GM10248 (cell line): ENCODE measurements around the gene VAMP8.

Source experiments
- CTCF ChIA-PET: fragments of 300-600 bp; sonication (Branson Sonifier 250); formaldehyde crosslinking; extraction: SDS; loops from one replicate; lab custom pipeline; 2021; ENCODE audit warnings: antibody characterized with exemption; lab: Yijun Ruan, JAX
- POLR2A ChIA-PET: fragments of 350-650 bp; sonication (Branson Sonifier 250); formaldehyde crosslinking; extraction: SDS; loops from one replicate; lab custom pipeline; 2020; ENCODE audit warnings: antibody characterized with exemption; lab: Yijun Ruan, JAX
- DNase-seq: peaks from one replicate; pipeline ENCODE4 v3.0.0; 2012; ENCODE audit errors: extremely low spot score
- TF ChIP-seq, protein P1 (sequence below): IDR thresholded peaks from 2 replicates; pipeline ENCODE4 v1.5.1; 2012; ENCODE audit warnings: mild to moderate bottlenecking, low read depth; ENCODE audit errors: extremely low read depth, missing control alignments, control extremely low read depth

The VAMP8 gene

DNA sequence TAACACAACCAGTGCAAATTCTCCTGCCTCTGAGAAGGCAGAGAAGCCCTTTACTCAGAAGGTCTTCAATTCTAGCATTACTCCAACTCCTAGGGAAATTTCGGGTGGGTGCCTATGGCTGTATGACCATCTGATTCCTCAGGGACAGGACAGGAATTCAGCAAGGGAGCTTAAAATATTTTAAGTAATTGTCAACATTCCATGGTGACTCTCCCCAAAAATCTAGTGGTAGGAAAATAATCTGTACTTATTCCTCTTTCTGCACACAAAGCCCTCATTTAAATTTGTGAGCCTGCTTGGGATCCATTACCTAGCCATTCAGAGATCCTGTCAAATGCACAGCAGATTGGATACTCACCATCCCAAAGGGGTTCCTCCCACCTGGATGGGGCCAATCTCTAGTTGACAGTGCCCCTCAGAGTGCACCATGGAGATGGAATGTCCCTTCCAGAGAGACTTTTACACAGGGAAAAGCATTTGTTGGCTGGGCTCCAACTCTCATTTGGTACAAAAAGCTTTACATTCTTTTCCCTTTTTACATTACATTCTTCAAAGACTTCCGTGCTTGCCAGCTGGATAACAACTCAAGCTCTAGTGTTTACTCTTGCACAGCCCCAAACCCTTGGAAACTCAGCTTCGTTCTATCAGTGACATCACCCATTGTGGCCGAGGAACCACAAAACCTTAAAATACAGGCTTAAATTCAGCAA is 28.2 kb downstream of the VAMP8 start:
- no peak for DNase-seq
- TF ChIP-seq, protein P1, sequence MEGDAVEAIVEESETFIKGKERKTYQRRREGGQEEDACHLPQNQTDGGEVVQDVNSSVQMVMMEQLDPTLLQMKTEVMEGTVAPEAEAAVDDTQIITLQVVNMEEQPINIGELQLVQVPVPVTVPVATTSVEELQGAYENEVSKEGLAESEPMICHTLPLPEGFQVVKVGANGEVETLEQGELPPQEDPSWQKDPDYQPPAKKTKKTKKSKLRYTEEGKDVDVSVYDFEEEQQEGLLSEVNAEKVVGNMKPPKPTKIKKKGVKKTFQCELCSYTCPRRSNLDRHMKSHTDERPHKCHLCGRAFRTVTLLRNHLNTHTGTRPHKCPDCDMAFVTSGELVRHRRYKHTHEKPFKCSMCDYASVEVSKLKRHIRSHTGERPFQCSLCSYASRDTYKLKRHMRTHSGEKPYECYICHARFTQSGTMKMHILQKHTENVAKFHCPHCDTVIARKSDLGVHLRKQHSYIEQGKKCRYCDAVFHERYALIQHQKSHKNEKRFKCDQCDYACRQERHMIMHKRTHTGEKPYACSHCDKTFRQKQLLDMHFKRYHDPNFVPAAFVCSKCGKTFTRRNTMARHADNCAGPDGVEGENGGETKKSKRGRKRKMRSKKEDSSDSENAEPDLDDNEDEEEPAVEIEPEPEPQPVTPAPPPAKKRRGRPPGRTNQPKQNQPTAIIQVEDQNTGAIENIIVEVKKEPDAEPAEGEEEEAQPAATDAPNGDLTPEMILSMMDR: no peak
- ChIA-PET POLR2A (interaction anchor here (1.1 kb wide), 1 partner anchor 10 kb away, joined by 3 read pairs; the partner anchor contains the start of gene RNF181), CTCF (interaction anchor here (1.4 to 3.3 kb wide), 3 partner anchors 21 to 50 kb away, joined by 3 to 11 read pairs (median 5); partner anchors contain the start of gene VAMP5)

DNA sequence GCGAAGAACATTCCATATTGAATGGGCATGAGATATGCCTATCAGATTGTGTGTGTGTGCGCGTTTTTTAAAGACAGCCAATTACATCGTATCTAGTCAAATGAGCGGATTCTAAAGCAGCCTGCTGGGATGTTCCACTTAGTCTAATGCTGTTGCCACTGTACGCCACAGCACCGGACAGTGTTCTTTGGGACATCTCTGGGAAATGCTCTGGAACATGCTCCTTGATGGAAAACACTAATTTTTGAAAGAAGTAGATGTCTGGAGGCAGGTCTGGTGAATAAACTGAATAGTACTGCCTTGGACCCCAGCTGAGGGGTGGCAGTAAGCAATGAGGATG is 28.7 kb downstream of the VAMP8 start:
- ChIA-PET POLR2A (interaction anchor here (1.1 kb wide), 1 partner anchor 11 kb away, joined by 3 read pairs; the partner anchor contains the start of gene RNF181), CTCF (interaction anchor here (1.4 to 3.3 kb wide), 2 partner anchors 22 to 31 kb away, joined by 3 to 11 read pairs; partner anchors contain the start of gene VAMP5)
- DNase-seq: no peak
- TF ChIP-seq, protein P1: no peak

DNA sequence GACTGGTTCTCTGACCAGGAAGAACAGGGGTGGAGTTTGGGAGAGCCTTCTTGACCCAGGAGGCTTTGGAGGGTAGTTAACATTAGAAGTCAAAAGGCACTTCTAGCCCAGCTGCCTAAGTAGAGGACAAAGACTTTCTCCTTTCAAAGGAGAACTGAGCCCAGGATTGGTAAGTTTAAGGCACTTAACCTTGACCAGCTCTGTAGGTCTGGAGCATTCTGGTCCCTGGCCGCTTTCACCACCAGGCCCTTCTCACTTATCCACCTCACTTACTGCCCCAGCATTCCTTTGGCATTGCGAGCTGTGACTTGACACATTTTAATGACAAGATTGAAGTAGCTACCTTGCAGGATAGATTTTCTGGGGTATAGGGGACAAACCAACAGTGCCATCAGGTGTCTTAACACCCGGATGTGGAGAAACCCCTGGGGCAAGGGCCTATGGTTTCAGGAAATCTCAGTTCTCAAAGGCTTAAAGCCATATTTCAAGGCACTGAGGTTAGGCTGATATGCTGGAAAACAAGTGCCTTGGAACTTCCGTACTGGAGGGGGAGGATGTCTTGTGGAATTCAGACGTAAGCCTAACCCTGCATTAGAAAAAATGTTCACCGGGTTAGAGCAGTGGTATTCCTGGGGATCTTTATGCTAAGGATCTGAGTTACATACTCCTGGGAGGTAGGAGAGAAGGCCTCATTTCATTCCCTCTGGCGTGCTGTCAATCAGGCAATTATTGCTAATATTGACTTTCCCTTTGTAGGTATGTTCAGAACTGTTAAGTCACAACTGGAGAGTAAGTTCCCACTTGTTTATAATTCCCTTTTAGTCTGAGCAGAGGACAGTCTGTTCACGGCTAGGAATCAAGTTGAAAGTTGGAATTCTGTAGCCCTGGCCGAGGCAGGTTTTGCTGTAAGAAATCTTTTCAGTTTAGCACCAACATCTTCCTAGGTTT is 30.2 kb downstream of the VAMP8 start:
- POLR2A ChIA-PET: interaction anchor here (0.5 to 1.3 kb wide), 2 partner anchors 8 to 12 kb away, joined by 4 to 5 read pairs; partner anchors contain the start of gene RNF181
- no peak for DNase-seq
- CTCF ChIA-PET: interaction anchor here (0.8 to 3.3 kb wide), 2 partner anchors 10 to 30 kb away, joined by 3 to 11 read pairs; no protein-coding TSS in a partner anchor
- TF ChIP-seq, protein P1: no peak

DNA sequence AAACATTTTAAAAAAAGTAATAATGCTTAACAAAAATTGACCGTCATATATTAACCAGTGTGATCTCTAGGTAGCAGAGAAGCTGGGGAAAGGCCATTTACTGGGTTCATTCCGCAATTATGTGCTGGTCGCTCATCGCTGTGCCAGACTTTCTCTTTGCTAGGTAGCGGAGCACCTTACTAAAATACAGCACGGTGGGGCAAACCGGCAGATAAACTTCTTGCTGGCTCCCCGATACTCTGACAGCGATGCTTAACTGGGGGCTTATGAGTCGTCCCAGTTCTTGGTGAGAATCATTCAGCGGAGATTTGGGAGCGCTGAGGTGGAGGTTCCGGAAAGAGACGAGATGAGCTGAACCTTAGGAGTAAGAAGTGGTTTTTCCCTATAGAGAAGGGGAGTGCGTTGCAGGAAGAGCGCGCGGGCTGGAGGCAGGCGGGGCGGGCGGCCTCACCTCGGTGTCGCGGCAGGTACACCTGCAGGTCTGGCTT is 33.9 kb downstream of the VAMP8 start:
- TF ChIP-seq, protein P1: no peak
- ChIA-PET POLR2A (interaction anchor here (0.9 to 1.2 kb wide), 5 partner anchors 11 to 257 kb away, joined by 4 to 6 read pairs (median 4); partner anchors contain the start of genes ELMOD3, RETSAT and RNF181), CTCF (interaction anchor here (1.0 to 1.3 kb wide), 6 partner anchors 9 to 203 kb away, joined by 3 to 5 read pairs (median 3); partner anchors contain the start of gene TMEM150A)
- no peak for DNase-seq

DNA sequence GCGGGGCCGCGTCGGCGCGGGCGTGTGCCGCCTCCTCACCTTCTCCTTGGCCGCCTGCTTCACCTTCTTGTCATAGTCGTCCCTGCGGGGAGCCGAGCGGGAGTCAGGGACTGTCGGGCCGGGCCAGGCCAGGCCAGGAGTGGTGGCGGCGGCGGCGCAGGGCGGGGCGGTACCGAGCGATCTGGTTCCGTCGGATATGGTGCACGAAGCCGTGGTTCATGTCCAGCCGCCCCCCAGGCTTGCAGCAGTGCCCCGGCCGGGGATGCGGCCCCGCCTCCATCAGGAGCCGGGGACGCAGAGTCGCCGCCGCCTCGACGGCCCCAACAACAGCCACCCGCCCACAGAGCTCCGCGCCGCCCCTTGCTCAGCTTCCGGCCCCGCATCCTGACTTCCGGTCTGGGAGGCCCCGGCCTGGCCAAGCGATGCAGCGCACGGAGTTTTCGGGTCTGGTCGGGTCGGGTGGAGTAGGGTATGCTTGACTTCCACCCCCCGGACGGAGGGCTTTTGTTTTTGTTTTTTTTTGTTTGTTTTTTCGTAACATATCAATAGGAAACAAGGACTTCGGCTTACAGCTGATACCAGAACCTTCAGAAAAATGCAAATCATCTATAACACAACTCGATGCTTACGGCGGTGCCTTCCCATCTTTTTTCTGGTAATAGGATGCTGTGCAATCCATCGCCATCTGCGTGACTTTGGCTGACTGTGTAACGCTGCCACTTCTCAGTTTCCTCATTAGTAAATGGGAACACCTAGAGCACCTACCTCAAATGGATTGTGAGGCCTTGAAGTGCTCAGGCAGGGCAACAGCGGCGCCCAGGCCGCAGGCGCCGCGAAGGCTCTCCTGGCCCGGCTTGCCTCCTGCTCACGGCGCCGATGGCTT is 34.6 kb downstream of the VAMP8 start, which contains the start of gene C2orf68:
TSS of gene C2orf68 (minus strand) at position 362 of the 883 bp plus-strand sequence. CDS start at position 280, 82 bp downstream.
- peak; percentile 95 for DNase-seq
- ChIA-PET POLR2A (interaction anchor here (0.9 to 1.2 kb wide), 5 partner anchors 12 to 258 kb away, joined by 4 to 6 read pairs (median 4); partner anchors contain the start of genes ELMOD3, RETSAT and RNF181), CTCF (interaction anchor here (1.0 to 1.3 kb wide), 4 partner anchors 9 to 202 kb away, joined by 3 to 5 read pairs (median 4); partner anchors contain the start of gene TMEM150A)
- TF ChIP-seq, protein P1: no peak
